ENCODE measurements around the gene BFAR. TPM values are rescaled to one million over a fixed set of nuclear protein-coding genes. Genes with fewer than 3 reads are reported as not detected.
A peak's percentile ranks its signal among the peaks of the same experiment; 100 is the strongest.

BFAR gene
- total and polyA plus RNA-seq, 9 of the 15 experiments (the other 6 are each of a cell fraction or from before 2014, with no cell fraction given): 45.0 to 82.6 (median 60.4) TPM

DNA sequence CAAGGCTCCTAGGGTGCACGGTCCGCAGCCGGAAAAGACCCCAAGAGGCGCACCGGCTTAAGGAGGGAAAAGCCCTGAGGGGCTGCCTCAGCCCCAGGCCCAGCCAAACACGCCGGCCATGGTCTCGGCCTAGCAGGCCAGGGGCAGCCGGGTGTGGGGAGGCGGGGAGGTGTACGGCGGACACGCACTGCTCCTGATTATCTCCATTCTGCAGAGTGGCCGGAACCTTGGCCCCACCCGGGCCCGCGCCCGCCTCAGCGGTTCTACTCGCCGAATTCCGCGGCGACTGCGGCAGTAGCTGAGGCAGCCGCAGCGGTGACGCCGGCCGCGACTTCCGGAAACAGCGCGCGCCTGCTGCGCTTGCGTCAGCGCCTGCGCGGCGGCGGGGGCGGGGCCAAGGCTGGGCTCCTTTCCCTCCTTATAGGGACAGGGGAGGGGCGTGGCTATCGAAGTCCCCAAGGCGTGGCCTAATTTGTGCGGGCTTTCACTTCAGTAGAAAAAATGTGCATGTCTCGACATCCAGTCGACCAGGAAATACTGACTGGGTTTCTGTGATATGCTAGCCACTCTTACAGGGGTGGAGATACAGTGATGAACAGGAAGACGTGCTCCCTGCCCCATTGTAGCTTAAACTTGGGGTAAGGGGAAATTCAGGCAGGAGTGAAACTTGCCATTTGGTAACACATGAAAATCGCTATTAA is 2.7 kb upstream of the BFAR start, which contains the start of gene PARN (continued):
- TF ChIP-seq, protein P1, sequence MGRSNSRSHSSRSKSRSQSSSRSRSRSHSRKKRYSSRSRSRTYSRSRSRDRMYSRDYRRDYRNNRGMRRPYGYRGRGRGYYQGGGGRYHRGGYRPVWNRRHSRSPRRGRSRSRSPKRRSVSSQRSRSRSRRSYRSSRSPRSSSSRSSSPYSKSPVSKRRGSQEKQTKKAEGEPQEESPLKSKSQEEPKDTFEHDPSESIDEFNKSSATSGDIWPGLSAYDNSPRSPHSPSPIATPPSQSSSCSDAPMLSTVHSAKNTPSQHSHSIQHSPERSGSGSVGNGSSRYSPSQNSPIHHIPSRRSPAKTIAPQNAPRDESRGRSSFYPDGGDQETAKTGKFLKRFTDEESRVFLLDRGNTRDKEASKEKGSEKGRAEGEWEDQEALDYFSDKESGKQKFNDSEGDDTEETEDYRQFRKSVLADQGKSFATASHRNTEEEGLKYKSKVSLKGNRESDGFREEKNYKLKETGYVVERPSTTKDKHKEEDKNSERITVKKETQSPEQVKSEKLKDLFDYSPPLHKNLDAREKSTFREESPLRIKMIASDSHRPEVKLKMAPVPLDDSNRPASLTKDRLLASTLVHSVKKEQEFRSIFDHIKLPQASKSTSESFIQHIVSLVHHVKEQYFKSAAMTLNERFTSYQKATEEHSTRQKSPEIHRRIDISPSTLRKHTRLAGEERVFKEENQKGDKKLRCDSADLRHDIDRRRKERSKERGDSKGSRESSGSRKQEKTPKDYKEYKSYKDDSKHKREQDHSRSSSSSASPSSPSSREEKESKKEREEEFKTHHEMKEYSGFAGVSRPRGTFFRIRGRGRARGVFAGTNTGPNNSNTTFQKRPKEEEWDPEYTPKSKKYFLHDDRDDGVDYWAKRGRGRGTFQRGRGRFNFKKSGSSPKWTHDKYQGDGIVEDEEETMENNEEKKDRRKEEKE (IDR thresholded peaks at IDR 0.05; ENCODE audit: borderline replicate concordance in 1 of 2, control insufficient read depth in 1 of 2, low read depth in 2 of 2, low read length in 1 of 2): no peak
- TF ChIP-seq TOE1 (IDR thresholded peaks at IDR 0.05; ENCODE audit: borderline replicate concordance): no peak
- TF ChIP-seq TOE1 (CRISPR knock-in tag; IDR thresholded peaks at IDR 0.05; ENCODE audit: borderline replicate concordance, low read depth): no peak
- TF ChIP-seq, protein P2, sequence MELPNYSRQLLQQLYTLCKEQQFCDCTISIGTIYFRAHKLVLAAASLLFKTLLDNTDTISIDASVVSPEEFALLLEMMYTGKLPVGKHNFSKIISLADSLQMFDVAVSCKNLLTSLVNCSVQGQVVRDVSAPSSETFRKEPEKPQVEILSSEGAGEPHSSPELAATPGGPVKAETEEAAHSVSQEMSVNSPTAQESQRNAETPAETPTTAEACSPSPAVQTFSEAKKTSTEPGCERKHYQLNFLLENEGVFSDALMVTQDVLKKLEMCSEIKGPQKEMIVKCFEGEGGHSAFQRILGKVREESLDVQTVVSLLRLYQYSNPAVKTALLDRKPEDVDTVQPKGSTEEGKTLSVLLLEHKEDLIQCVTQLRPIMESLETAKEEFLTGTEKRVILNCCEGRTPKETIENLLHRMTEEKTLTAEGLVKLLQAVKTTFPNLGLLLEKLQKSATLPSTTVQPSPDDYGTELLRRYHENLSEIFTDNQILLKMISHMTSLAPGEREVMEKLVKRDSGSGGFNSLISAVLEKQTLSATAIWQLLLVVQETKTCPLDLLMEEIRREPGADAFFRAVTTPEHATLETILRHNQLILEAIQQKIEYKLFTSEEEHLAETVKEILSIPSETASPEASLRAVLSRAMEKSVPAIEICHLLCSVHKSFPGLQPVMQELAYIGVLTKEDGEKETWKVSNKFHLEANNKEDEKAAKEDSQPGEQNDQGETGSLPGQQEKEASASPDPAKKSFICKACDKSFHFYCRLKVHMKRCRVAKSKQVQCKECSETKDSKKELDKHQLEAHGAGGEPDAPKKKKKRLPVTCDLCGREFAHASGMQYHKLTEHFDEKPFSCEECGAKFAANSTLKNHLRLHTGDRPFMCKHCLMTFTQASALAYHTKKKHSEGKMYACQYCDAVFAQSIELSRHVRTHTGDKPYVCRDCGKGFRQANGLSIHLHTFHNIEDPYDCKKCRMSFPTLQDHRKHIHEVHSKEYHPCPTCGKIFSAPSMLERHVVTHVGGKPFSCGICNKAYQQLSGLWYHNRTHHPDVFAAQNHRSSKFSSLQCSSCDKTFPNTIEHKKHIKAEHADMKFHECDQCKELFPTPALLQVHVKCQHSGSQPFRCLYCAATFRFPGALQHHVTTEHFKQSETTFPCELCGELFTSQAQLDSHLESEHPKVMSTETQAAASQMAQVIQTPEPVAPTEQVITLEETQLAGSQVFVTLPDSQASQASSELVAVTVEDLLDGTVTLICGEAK (IDR thresholded peaks at IDR 0.05): peak; percentile 11; the same call in 1 of the 2 replicates
- TF ChIP-seq, protein P2 (CRISPR knock-in tag; IDR thresholded peaks at IDR 0.05): no peak
- no peak for TF ChIP-seq TRIM28 (IDR thresholded peaks at IDR 0.05)
- TF ChIP-seq MXI1 (IDR thresholded peaks at IDR 0.05; ENCODE audit: low read depth, low read length): 0 out of 2 replicates have a peak, but pooled peaks have one; percentile 34
- no peak for TF ChIP-seq IFI16 (CRISPR knock-in tag; IDR thresholded peaks at IDR 0.05)
- peak; percentile 73; the same call in 1 of the 2 replicates for TF ChIP-seq ZNF830 (CRISPR knock-in tag; IDR thresholded peaks at IDR 0.05)
- TF ChIP-seq, protein P3, sequence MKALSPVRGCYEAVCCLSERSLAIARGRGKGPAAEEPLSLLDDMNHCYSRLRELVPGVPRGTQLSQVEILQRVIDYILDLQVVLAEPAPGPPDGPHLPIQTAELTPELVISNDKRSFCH (CRISPR knock-in tag; IDR thresholded peaks at IDR 0.05): no peak
- TF ChIP-seq, protein P3 (tag; IDR thresholded peaks at IDR 0.05): no peak
- TF ChIP-seq SIN3B (IDR thresholded peaks at IDR 0.05; ENCODE audit: low read depth): no peak; the same call in 1 of the 2 replicates

All from K562 (cell line).